ENCODE data around the gene TRMT61A. TPM values are rescaled to one million over a fixed set of nuclear protein-coding genes. Genes with fewer than 3 reads are reported as not detected.

The TRMT61A gene
- total and polyA plus RNA-seq, 2 of the 4 experiments (the other 2 are of a cell fraction): 5.7 to 16.2 TPM

DNA sequence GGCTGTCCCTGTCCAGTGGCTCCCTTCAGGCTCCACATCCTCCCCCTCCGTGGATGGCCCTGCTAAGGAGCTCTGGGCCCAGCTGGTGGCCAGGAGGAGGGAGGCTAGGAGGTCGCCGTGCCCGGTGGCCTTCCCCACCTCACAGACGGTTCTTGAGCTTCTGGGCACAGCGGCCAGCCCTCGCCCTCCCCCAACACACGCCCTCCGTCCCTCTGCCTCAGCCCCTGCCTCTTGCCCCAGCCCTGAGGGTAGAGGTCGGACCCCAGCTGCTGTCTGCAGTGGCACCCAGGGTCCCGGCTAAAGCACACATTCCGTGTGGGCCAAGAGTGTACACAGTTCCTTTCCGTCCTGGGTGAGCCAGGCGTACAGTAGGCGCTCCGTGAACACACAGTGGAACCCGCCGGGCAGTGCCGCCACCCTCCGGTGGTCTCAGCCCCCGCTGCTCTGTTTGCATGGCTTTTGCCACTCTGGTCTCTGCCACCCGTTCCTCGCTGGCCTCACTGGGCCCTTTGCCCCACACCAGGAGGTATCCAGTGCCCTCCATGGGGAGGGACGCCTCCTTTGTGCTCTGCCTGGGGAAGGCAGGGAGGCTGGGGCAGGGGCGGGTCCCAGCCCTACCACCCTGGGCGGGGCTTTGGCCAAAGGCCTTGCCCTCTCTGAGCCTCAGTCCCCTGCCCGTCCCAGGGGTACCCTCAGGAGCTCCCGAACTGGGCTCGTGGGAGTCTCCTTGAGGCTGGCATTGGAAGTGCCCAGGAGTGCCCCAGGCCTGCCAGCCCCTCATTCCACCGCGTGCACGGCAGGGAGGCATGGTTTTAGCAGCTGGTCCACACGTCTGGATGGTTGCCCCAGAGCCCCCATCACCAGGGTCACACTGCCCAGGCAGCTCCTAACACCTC, 13.0 kb downstream of the TRMT61A start:
- Histone ChIP-seq H3K14ac (replicated peaks; ENCODE audit: low read depth, low read length) (no peak overlapping the region), H3K9ac (ENCODE audit: low read depth, low read length) (no peak overlapping the region), H2AK5ac (ENCODE audit: low read depth, low read length) (peak overlapping the region; percentile 82), H3K4me3 (ENCODE audit: insufficient read depth, low read depth, low read length) (no peak overlapping the region), H3K56ac (ENCODE audit: extremely low read depth, insufficient read depth, low read length) (no peak overlapping the region), H4K91ac (ENCODE audit: insufficient read depth, low read depth, low read length) (peak overlapping the region; percentile 19), H2AFZ (replicated peaks; ENCODE audit: low read length, poor library complexity) (no peak overlapping the region), H4K20me1 (ENCODE audit: insufficient read depth, low read length) (peaks cover 6% of the 10 kb centered on the region; the same call in 1 of the 2 replicates), H4K8ac (ENCODE audit: low read depth in 2 of 2, low read length in 2 of 2) (no peak overlapping the region; a peak in 2 of 4 replicates), H3K18ac (ENCODE audit: low read depth, low read length) (no peak overlapping the region), H3K4me1 (ENCODE audit: control insufficient read depth, insufficient read depth, low read length) (peaks cover 24% of the 10 kb centered on the region), H3K9me1 (ENCODE audit: insufficient read depth, low read length) (no peaks in the 10 kb centered on the region), H2BK15ac (ENCODE audit: low read depth, low read length) (no peak overlapping the region), H3K27ac (ENCODE audit: insufficient read depth, low read length) (peak overlapping the region; percentile 9; the same call in 1 of the 2 replicates), H3K9me3 (ENCODE audit: control insufficient read depth, insufficient read depth, low read length) (no peaks in the 10 kb centered on the region), H2BK20ac (ENCODE audit: low read depth, low read length) (peak overlapping the region; percentile 20), H3K23ac (ENCODE audit: low read depth, low read length) (no peak overlapping the region), H3K79me1 (ENCODE audit: low read depth in 1 of 2, low read length in 2 of 2) (no peaks in the 10 kb centered on the region; a peak in 1 of 4 replicates), H3K36me3 (ENCODE audit: control insufficient read depth, insufficient read depth, low read length) (no peaks in the 10 kb centered on the region), H3K4me2 (ENCODE audit: low read depth, low read length) (no peak overlapping the region), H2AK9ac (replicated peaks; ENCODE audit: low read depth, low read length, poor library complexity) (peak overlapping the region; percentile 96), H2BK5ac (ENCODE audit: low read depth, low read length, poor library complexity, severe bottlenecking) (peak overlapping the region; percentile 95), H3K4ac (ENCODE audit: low read depth, low read length) (peak overlapping the region; percentile 77), H2BK120ac (ENCODE audit: low read depth, low read length) (peak overlapping the region; percentile 62), H3K27me3 (ENCODE audit: control insufficient read depth, insufficient read depth, low read length) (no peaks in the 10 kb centered on the region), H4K5ac (ENCODE audit: low read depth, low read length) (peak overlapping the region; percentile 18; the same call in 1 of the 2 replicates)
- POLR2A ChIA-PET (ENCODE audit: unreplicated experiment): no interaction called here
- intact Hi-C loops (cut with micrococcal nuclease): no loop called here
- BruUV-seq (replicated peaks): no TSS peak
- dilution Hi-C loops (cut with HindIII; ENCODE audit: low sequenced_read_pairs, unreplicated experiment): no loop called here
- CTCF ChIA-PET: interaction anchor here (1.5 kb wide), 1 partner anchor 10 kb away, joined by 3 read pairs; no protein-coding TSS in a partner anchor
- in situ Hi-C loops (cut with MboI; ENCODE audit: low sequenced_read_pairs): no loop called here
- ATAC-seq (ENCODE audit: low read depth) (no peak), DNase-seq (no peak)
- 77% methylated on average over 19 of the region's 33 CpGs; no CpG with 5 or more reads in 1 of the 2 experiments for WGBS, 2 experiments (ENCODE audit: extremely low coverage in 2 of 2, insufficient read length in 1 of 2)
- no peak for TF ChIP-seq RCOR1 (IDR thresholded peaks at IDR 0.05; ENCODE audit: insufficient replicate concordance, low read length)
- no peak for TF ChIP-seq RAD21 (IDR thresholded peaks at IDR 0.05; ENCODE audit: low read length)
- TF ChIP-seq CEBPB (IDR thresholded peaks at IDR 0.05; ENCODE audit: low read depth, low read length): no peak
- TF ChIP-seq FOS (IDR thresholded peaks at IDR 0.05; ENCODE audit: low read depth, low read length): no peak
- TF ChIP-seq NFE2L2 (IDR thresholded peaks at IDR 0.05; ENCODE audit: low read depth, low read length): no peak
- TF ChIP-seq BHLHE40 (IDR thresholded peaks at IDR 0.05; ENCODE audit: low read depth, low read length): no peak
- TF ChIP-seq RFX5 (IDR thresholded peaks at IDR 0.05; ENCODE audit: low read depth, low read length): no peak
- TF ChIP-seq MAFK (IDR thresholded peaks at IDR 0.05; ENCODE audit: low read depth, low read length): no peak
- TF ChIP-seq, protein P1, sequence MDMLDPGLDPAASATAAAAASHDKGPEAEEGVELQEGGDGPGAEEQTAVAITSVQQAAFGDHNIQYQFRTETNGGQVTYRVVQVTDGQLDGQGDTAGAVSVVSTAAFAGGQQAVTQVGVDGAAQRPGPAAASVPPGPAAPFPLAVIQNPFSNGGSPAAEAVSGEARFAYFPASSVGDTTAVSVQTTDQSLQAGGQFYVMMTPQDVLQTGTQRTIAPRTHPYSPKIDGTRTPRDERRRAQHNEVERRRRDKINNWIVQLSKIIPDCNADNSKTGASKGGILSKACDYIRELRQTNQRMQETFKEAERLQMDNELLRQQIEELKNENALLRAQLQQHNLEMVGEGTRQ (IDR thresholded peaks at IDR 0.05; ENCODE audit: low read depth, low read length): no peak
- TF ChIP-seq ELK1 (IDR thresholded peaks at IDR 0.05; ENCODE audit: borderline replicate concordance, low read depth, low read length): no peak
- no peak for TF ChIP-seq POLR2A (IDR thresholded peaks at IDR 0.05; ENCODE audit: low read depth, low read length)
- no peak for TF ChIP-seq MAZ (IDR thresholded peaks at IDR 0.05; ENCODE audit: borderline replicate concordance, low read depth, low read length)
- no peak for TF ChIP-seq SMC3 (IDR thresholded peaks at IDR 0.05; ENCODE audit: low read depth, low read length)
- TF ChIP-seq, protein P2, sequence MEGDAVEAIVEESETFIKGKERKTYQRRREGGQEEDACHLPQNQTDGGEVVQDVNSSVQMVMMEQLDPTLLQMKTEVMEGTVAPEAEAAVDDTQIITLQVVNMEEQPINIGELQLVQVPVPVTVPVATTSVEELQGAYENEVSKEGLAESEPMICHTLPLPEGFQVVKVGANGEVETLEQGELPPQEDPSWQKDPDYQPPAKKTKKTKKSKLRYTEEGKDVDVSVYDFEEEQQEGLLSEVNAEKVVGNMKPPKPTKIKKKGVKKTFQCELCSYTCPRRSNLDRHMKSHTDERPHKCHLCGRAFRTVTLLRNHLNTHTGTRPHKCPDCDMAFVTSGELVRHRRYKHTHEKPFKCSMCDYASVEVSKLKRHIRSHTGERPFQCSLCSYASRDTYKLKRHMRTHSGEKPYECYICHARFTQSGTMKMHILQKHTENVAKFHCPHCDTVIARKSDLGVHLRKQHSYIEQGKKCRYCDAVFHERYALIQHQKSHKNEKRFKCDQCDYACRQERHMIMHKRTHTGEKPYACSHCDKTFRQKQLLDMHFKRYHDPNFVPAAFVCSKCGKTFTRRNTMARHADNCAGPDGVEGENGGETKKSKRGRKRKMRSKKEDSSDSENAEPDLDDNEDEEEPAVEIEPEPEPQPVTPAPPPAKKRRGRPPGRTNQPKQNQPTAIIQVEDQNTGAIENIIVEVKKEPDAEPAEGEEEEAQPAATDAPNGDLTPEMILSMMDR (conservative IDR thresholded peaks at IDR 0.05; ENCODE audit: low read depth, low read length): no peak
